H9 (cell line): ENCODE data around the gene FKBP1C. TPM values are rescaled to one million over a fixed set of nuclear protein-coding genes. Genes with fewer than 3 reads are reported as not detected.

Source experiments
- DNase-seq: peaks from one replicate; pipeline ENCODE4 v3.0.0-alpha.2; 2017
- H2AFZ ChIP-seq: one replicate; pipeline ENCODE4 v1.6.1; 2013; ENCODE audit warnings: mild to moderate bottlenecking, low read length, control low read depth, moderate library complexity
- H2AK5ac ChIP-seq: 2 replicates; pipeline ENCODE4 v1.6.1; 2013; ENCODE audit warnings: low read length, control low read depth, mixed read lengths; ENCODE audit not compliant: insufficient read length
- H2BK120ac ChIP-seq: one replicate; pipeline ENCODE4 v1.6.1; 2013; ENCODE audit warnings: low read depth, mild to moderate bottlenecking, low read length, control low read depth, inconsistent platforms; ENCODE audit not compliant: poor library complexity, severe bottlenecking
- H2BK12ac ChIP-seq: 2 replicates; pipeline ENCODE4 v1.6.1; 2013; ENCODE audit warnings: low read length, control low read depth, mixed read lengths, low read depth; ENCODE audit not compliant: insufficient read length
- H2BK15ac ChIP-seq: 2 replicates; pipeline ENCODE4 v1.6.1; 2013; ENCODE audit warnings: low read depth, low read length, control low read depth
- H2BK20ac ChIP-seq: one replicate; pipeline ENCODE4 v1.6.1; 2013; ENCODE audit warnings: low read depth, mild to moderate bottlenecking, low read length, control low read depth, inconsistent platforms; ENCODE audit not compliant: poor library complexity, severe bottlenecking
- H2BK5ac ChIP-seq: 2 replicates; pipeline ENCODE4 v1.6.1; 2013; ENCODE audit warnings: low read length, control low read depth, mixed read lengths; ENCODE audit not compliant: insufficient read length
- H3K14ac ChIP-seq: 2 replicates; pipeline ENCODE4 v1.6.1; 2013; ENCODE audit warnings: low read length, control low read depth; ENCODE audit not compliant: insufficient read depth
- H3K18ac ChIP-seq: 2 replicates; pipeline ENCODE4 v1.6.1; 2013; ENCODE audit warnings: low read depth, mild to moderate bottlenecking, mixed read lengths, low read length, control low read depth; ENCODE audit not compliant: insufficient read length
- H3K23ac ChIP-seq: 2 replicates; pipeline ENCODE4 v1.6.1; 2013; ENCODE audit warnings: low read length, control low read depth, mixed read lengths, low read depth; ENCODE audit not compliant: insufficient read length
- H3K23me2 ChIP-seq: 2 replicates; pipeline ENCODE4 v1.6.1; 2013; ENCODE audit warnings: low read depth, mild to moderate bottlenecking, mixed read lengths, low read length, control low read depth; ENCODE audit not compliant: insufficient read length, poor library complexity, severe bottlenecking
- H3K27ac ChIP-seq: 2 replicates; pipeline ENCODE4 v1.5.1; 2013; ENCODE audit warnings: low read length, control low read depth, mixed read lengths, low read depth; ENCODE audit not compliant: insufficient read length
- H3K27me3 ChIP-seq: 2 replicates; pipeline ENCODE4 v1.6.1; 2013; ENCODE audit warnings: low read length, control low read depth, inconsistent platforms; ENCODE audit not compliant: insufficient read depth
- H3K4ac ChIP-seq: 2 replicates; pipeline ENCODE4 v1.6.1; 2013; ENCODE audit warnings: low read depth, mild to moderate bottlenecking, control low read depth, inconsistent platforms, low read length, moderate library complexity
- H3K4me1 ChIP-seq: 2 replicates; pipeline ENCODE4 v1.6.1; 2013; ENCODE audit warnings: low read length, control low read depth, inconsistent platforms; ENCODE audit not compliant: insufficient read depth
- H3K4me2 ChIP-seq: 2 replicates; pipeline ENCODE4 v1.6.1; 2013; ENCODE audit warnings: low read length, control low read depth, mixed read lengths; ENCODE audit not compliant: insufficient read length, insufficient read depth
- H3K56ac ChIP-seq: 2 replicates; pipeline ENCODE4 v1.6.1; 2013; ENCODE audit warnings: low read depth, mild to moderate bottlenecking, mixed read lengths, low read length, control low read depth; ENCODE audit not compliant: insufficient read length
- H3K79me1 ChIP-seq: 2 replicates; pipeline ENCODE4 v1.6.1; 2013; ENCODE audit warnings: low read depth, mild to moderate bottlenecking, moderate library complexity, low read length, control low read depth, inconsistent platforms; ENCODE audit not compliant: insufficient read depth, poor library complexity, severe bottlenecking
- H3K79me2 ChIP-seq: 2 replicates; pipeline ENCODE4 v1.6.1; 2013; ENCODE audit warnings: low read length, control low read depth, inconsistent platforms; ENCODE audit not compliant: insufficient read depth
- H3K9ac ChIP-seq: 2 replicates; pipeline ENCODE4 v1.6.1; 2013; ENCODE audit warnings: low read length, control low read depth, mixed read lengths; ENCODE audit not compliant: insufficient read length; ENCODE audit errors: extremely low read depth
- H3K9me3 ChIP-seq: one replicate; pipeline ENCODE4 v1.6.1; 2013; ENCODE audit warnings: low read depth, low read length, inconsistent platforms; ENCODE audit not compliant: control insufficient read depth
- H3T11ph ChIP-seq: one replicate; pipeline ENCODE4 v1.6.1; 2013; ENCODE audit warnings: mild to moderate bottlenecking, low read length, control low read depth, inconsistent platforms
- H4K20me1 ChIP-seq: one replicate; pipeline ENCODE4 v1.6.1; 2013; ENCODE audit not compliant: control insufficient read depth, insufficient read length, insufficient read depth
- H4K5ac ChIP-seq: 2 replicates; pipeline ENCODE4 v1.6.1; 2013; ENCODE audit warnings: low read depth, mild to moderate bottlenecking, mixed read lengths, low read length, control low read depth; ENCODE audit not compliant: insufficient read length
- H4K8ac ChIP-seq: replicated peaks from 2 replicates; pipeline ENCODE4 v1.6.1; 2013; ENCODE audit warnings: low read length, control low read depth, mixed read lengths, low read depth; ENCODE audit not compliant: insufficient read length
- H4K91ac ChIP-seq: 2 replicates; pipeline ENCODE4 v1.6.1; 2013; ENCODE audit warnings: low read depth, mild to moderate bottlenecking, moderate library complexity, mixed read lengths, low read length, control low read depth; ENCODE audit not compliant: insufficient read length
- H3K27ac Mint-ChIP-seq, 3 experiments: 2 replicates in 2 of 3; 3 replicates in 1 of 3; pipeline ENCODE4 v1.8.0; 2020 to 2021; ENCODE audit warnings: mixed read lengths in 3 of 3, mild to moderate bottlenecking in 1 of 3, moderate library complexity in 1 of 3
- H3K27me3 Mint-ChIP-seq: 2 replicates; pipeline ENCODE4 v1.8.0; 2021; ENCODE audit warnings: low read depth, mild to moderate bottlenecking, moderate library complexity, mixed read lengths
- H3K36me3 Mint-ChIP-seq, 3 experiments: 2 replicates in 2 of 3; 3 replicates in 1 of 3; pipeline ENCODE4 v1.8.0; 2020 to 2021; ENCODE audit warnings: low read depth in 3 of 3, mixed read lengths in 3 of 3; ENCODE audit not compliant: insufficient read depth in 1 of 3
- H3K4me1 Mint-ChIP-seq, 2 experiments: 2 replicates each; pipeline ENCODE4 v1.8.0; 2020; ENCODE audit warnings: mixed read lengths in 2 of 2
- H3K4me3 Mint-ChIP-seq, 2 experiments: 2 replicates in 1 of 2; 3 replicates in 1 of 2; pipeline ENCODE4 v1.8.0; 2020 to 2021; ENCODE audit warnings: mild to moderate bottlenecking in 2 of 2, mixed read lengths in 2 of 2, moderate library complexity in 1 of 2
- H3K9me3 Mint-ChIP-seq, 2 experiments: 2 replicates in 1 of 2; 3 replicates in 1 of 2; pipeline ENCODE4 v1.8.0; 2020; ENCODE audit warnings: mild to moderate bottlenecking in 2 of 2, mixed read lengths in 2 of 2, moderate library complexity in 1 of 2
- WGBS: extraction: QIAGEN DNeasy Blood & Tissue Kit; methylation state at CpG from one replicate; pipeline ENCODE4 v1.1.7; 2013; ENCODE audit warnings: missing lambda C conversion rate, low lambda C conversion rate, mixed read lengths; ENCODE audit not compliant: insufficient read length; ENCODE audit errors: extremely low coverage; 5-methylcytosine and 5-hydroxymethylcytosine counted together
- total RNA-seq: library from RNA; stranded (reverse); gene quantifications from 2 replicates; pipeline ENCODE4 v1.2.1, GENCODE V29; 2021
- TF ChIP-seq, protein P1 (sequence below): fragments of 200-600 bp; sonication (generic); conservative IDR thresholded peaks from 3 replicates; pipeline ENCODE4 v1.8.0; 2021; ENCODE audit warnings: antibody characterized with exemption, mild to moderate bottlenecking

FKBP1C gene
- total RNA-seq, 1 experiment from 2014 or later = 0.52 TPM

DNA sequence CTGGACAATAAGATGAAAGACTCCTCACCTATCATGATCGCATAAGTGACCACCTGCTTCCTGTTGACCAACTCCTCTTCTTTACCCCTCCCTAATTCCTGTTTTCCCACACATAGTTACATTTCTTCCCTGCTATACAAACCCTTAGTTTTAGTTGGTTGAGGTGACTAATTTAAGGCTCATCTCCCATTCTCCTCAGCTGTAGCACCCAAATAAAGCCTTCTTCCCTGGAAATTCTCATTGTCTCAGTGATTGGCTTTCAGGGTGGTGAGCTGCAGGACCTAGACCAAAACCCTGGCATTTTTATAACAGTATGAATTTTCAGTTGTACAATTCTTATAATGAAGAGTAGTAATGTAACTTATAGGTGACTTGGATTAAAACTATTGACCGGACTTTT is 2.1 kb downstream of the FKBP1C start:
- Histone ChIP-seq H3K9me3 (peaks cover 4% of the 10 kb centered on the region), H2AK5ac (no peak overlapping the region), H3K79me2 (no peaks in the 10 kb centered on the region), H4K91ac (no peak overlapping the region), H2BK12ac (no peak overlapping the region), H3K18ac (no peak overlapping the region), H4K5ac (no peak overlapping the region), H3K56ac (no peak overlapping the region), H4K8ac (no peak overlapping the region), H3K14ac (no peak overlapping the region), H2BK5ac (no peak overlapping the region), H2BK15ac (no peak overlapping the region), H3K4me1 (no peaks in the 10 kb centered on the region), H3K4ac (no peak overlapping the region), H3K23me2 (no peaks in the 10 kb centered on the region), H2AFZ (no peak overlapping the region), H2BK20ac (no peak overlapping the region), H3K23ac (no peak overlapping the region), H3K27ac (no peak overlapping the region), H3T11ph (no peak overlapping the region), H3K27me3 (no peaks in the 10 kb centered on the region), H2BK120ac (no peak overlapping the region), H3K79me1 (no peaks in the 10 kb centered on the region), H4K20me1 (no peaks in the 10 kb centered on the region), H3K4me2 (no peak overlapping the region), H3K9ac (no peak overlapping the region)
- no CpG with 5 or more reads among the region's 2 CpGs for WGBS
- TF ChIP-seq, protein P1, sequence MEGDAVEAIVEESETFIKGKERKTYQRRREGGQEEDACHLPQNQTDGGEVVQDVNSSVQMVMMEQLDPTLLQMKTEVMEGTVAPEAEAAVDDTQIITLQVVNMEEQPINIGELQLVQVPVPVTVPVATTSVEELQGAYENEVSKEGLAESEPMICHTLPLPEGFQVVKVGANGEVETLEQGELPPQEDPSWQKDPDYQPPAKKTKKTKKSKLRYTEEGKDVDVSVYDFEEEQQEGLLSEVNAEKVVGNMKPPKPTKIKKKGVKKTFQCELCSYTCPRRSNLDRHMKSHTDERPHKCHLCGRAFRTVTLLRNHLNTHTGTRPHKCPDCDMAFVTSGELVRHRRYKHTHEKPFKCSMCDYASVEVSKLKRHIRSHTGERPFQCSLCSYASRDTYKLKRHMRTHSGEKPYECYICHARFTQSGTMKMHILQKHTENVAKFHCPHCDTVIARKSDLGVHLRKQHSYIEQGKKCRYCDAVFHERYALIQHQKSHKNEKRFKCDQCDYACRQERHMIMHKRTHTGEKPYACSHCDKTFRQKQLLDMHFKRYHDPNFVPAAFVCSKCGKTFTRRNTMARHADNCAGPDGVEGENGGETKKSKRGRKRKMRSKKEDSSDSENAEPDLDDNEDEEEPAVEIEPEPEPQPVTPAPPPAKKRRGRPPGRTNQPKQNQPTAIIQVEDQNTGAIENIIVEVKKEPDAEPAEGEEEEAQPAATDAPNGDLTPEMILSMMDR = no peak
- H3K27me3 Mint-ChIP-seq = no peaks in the 10 kb centered on the region
- peaks cover 5 to 19% (median 18%) of the 10 kb centered on the region in 3 experiments for H3K36me3 Mint-ChIP-seq
- H3K4me3 Mint-ChIP-seq = no peak overlapping the region
- DNase-seq = no peak
- H3K4me1 Mint-ChIP-seq = no peaks in the 10 kb centered on the region
- H3K27ac Mint-ChIP-seq = no peak overlapping the region
- H3K9me3 Mint-ChIP-seq = peaks cover 24 to 28% of the 10 kb centered on the region in 2 experiments
